Measurements from ENCODE around the gene ZRANB3. TPM values are rescaled to one million over a fixed set of nuclear protein-coding genes. Genes with fewer than 3 reads are reported as not detected.

Gene ZRANB3
- total and polyA plus RNA-seq, 2 experiments from 2014 or later = 10.5 to 16.8 TPM

DNA sequence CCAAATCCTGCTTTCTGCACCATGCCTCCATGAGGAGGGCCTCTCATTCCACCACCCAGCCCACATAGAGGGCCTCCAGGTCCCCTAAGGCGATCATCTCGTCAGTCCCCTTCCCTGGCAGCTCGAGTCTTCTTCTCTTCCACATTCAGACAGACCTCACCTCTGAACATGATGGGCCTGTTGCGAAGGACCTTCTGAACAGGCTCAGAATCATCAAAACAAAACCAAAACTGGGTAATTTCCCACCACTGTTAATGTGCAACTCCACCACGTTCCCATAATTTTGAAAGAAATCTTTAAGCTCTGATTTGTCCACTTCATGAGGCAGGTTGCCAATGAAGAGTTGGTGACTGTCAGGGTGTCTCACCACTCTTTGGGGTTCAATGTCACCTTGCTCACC lies 20.4 kb downstream of the ZRANB3 start:
- no peak for ATAC-seq
- Histone ChIP-seq H3K27me3 (ENCODE audit: insufficient read depth) (no peaks in the 10 kb centered on the region), H4K20me1 (replicated peaks; ENCODE audit: insufficient read depth) (no peaks in the 10 kb centered on the region), H3K9me2 (ENCODE audit: insufficient read depth) (no peaks in the 10 kb centered on the region), H3K4me3 (no peak overlapping the region), H3K27ac (ENCODE audit: low read depth) (no peak overlapping the region), H3K4me2 (no peak overlapping the region), H3K36me3 (ENCODE audit: insufficient read depth) (peaks cover 10% of the 10 kb centered on the region), H3F3A (replicated peaks; ENCODE audit: low read depth) (no peaks in the 10 kb centered on the region), H2AFZ (no peak overlapping the region), H3K79me2 (replicated peaks; ENCODE audit: insufficient read depth) (peaks cover 8% of the 10 kb centered on the region; the same call in 1 of the 2 replicates), H3K4me1 (ENCODE audit: insufficient read depth) (no peaks in the 10 kb centered on the region)
- Mint-ChIP-seq H3K4me3 (no peak overlapping the region), H3K4me1 (no peaks in the 10 kb centered on the region), H3K36me3 (ENCODE audit: low read depth) (peaks cover 32% of the 10 kb centered on the region), H3K27ac (no peak overlapping the region), H3K27me3 (ENCODE audit: insufficient read depth, low read depth, poor library complexity) (no peaks in the 10 kb centered on the region), H3K9me3 (peaks cover 17% of the 10 kb centered on the region; the same call in 2 of the 3 replicates)
- TF ChIP-seq, protein P1, sequence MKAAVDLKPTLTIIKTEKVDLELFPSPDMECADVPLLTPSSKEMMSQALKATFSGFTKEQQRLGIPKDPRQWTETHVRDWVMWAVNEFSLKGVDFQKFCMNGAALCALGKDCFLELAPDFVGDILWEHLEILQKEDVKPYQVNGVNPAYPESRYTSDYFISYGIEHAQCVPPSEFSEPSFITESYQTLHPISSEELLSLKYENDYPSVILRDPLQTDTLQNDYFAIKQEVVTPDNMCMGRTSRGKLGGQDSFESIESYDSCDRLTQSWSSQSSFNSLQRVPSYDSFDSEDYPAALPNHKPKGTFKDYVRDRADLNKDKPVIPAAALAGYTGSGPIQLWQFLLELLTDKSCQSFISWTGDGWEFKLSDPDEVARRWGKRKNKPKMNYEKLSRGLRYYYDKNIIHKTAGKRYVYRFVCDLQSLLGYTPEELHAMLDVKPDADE (IDR thresholded peaks at IDR 0.05) = no peak
- TF ChIP-seq, protein P2, sequence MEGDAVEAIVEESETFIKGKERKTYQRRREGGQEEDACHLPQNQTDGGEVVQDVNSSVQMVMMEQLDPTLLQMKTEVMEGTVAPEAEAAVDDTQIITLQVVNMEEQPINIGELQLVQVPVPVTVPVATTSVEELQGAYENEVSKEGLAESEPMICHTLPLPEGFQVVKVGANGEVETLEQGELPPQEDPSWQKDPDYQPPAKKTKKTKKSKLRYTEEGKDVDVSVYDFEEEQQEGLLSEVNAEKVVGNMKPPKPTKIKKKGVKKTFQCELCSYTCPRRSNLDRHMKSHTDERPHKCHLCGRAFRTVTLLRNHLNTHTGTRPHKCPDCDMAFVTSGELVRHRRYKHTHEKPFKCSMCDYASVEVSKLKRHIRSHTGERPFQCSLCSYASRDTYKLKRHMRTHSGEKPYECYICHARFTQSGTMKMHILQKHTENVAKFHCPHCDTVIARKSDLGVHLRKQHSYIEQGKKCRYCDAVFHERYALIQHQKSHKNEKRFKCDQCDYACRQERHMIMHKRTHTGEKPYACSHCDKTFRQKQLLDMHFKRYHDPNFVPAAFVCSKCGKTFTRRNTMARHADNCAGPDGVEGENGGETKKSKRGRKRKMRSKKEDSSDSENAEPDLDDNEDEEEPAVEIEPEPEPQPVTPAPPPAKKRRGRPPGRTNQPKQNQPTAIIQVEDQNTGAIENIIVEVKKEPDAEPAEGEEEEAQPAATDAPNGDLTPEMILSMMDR (conservative IDR thresholded peaks at IDR 0.05; ENCODE audit: low read depth in 2 of 2) = no peak
- TF ChIP-seq STAT1 (IDR thresholded peaks at IDR 0.05; ENCODE audit: unreplicated experiment) (no peak), ZNF331 (CRISPR knock-in tag; IDR thresholded peaks at IDR 0.05; ENCODE audit: low read depth) (no peak)
- no peak for DNase-seq (ENCODE audit: low spot score)

DNA sequence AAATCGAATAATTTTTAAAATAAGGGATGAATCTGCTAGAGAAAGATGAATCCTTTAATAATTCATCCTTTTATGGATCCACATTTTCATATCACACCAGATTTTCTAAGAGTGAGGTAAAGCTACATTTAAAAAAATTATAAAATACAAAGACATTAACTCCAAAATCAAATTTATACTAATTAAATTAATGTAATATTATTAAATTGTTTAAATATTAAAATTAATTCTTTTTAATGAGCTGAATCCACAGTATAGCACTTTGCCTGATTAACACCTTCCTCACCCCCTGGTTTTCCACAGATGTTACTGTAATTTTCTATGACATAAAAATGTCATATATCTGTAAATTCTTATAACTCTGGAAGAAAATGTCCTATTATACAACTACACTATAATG lies 26.2 kb downstream of the ZRANB3 start:
- no peak overlapping the region for H3K27ac Mint-ChIP-seq
- no peaks in the 10 kb centered on the region for H3K4me1 ChIP-seq (ENCODE audit: insufficient read depth)
- peaks cover under 1% of the 10 kb centered on the region; the same call in 1 of the 2 replicates for H3K36me3 ChIP-seq (ENCODE audit: insufficient read depth)
- H3K4me1 Mint-ChIP-seq = no peaks in the 10 kb centered on the region
- H3K4me2 ChIP-seq = no peak overlapping the region
- H4K20me1 ChIP-seq (replicated peaks; ENCODE audit: insufficient read depth) = no peaks in the 10 kb centered on the region
- no peak overlapping the region for H3K27ac ChIP-seq (ENCODE audit: low read depth)
- H3K79me2 ChIP-seq (replicated peaks; ENCODE audit: insufficient read depth) = no peaks in the 10 kb centered on the region; the same call in 1 of the 2 replicates
- peaks cover 2% of the 10 kb centered on the region for H3K27me3 Mint-ChIP-seq (ENCODE audit: insufficient read depth, low read depth, poor library complexity)
- no peak overlapping the region for H2AFZ ChIP-seq
- H3K4me3 ChIP-seq = no peak overlapping the region
- H3K36me3 Mint-ChIP-seq (ENCODE audit: low read depth) = peaks cover 40% of the 10 kb centered on the region
- H3K27me3 ChIP-seq (ENCODE audit: insufficient read depth) = no peaks in the 10 kb centered on the region
- H3K4me3 Mint-ChIP-seq = no peak overlapping the region
- no peaks in the 10 kb centered on the region for H3K9me2 ChIP-seq (ENCODE audit: insufficient read depth)
- peaks cover 7% of the 10 kb centered on the region for H3K9me3 Mint-ChIP-seq
- H3F3A ChIP-seq (replicated peaks; ENCODE audit: low read depth) = no peaks in the 10 kb centered on the region
- ATAC-seq = no peak
- DNase-seq (ENCODE audit: low spot score) = no peak
- TF ChIP-seq, protein P2 (conservative IDR thresholded peaks at IDR 0.05; ENCODE audit: low read depth in 2 of 2) = no peak
- TF ChIP-seq, protein P1 (IDR thresholded peaks at IDR 0.05) = no peak
- no peak for TF ChIP-seq NANOG (IDR thresholded peaks at IDR 0.05; ENCODE audit: borderline replicate concordance)
- no peak for TF ChIP-seq ZNF114 (CRISPR knock-in tag; IDR thresholded peaks at IDR 0.05)
- TF ChIP-seq ZNF331 (CRISPR knock-in tag; IDR thresholded peaks at IDR 0.05; ENCODE audit: low read depth) = no peak
- no peak for TF ChIP-seq EZH2 (IDR thresholded peaks at IDR 0.05; ENCODE audit: low read depth, unreplicated experiment)
- TF ChIP-seq POLR2AphosphoS5 (IDR thresholded peaks at IDR 0.05; ENCODE audit: low read depth) = no peak
- TF ChIP-seq, protein P3, sequence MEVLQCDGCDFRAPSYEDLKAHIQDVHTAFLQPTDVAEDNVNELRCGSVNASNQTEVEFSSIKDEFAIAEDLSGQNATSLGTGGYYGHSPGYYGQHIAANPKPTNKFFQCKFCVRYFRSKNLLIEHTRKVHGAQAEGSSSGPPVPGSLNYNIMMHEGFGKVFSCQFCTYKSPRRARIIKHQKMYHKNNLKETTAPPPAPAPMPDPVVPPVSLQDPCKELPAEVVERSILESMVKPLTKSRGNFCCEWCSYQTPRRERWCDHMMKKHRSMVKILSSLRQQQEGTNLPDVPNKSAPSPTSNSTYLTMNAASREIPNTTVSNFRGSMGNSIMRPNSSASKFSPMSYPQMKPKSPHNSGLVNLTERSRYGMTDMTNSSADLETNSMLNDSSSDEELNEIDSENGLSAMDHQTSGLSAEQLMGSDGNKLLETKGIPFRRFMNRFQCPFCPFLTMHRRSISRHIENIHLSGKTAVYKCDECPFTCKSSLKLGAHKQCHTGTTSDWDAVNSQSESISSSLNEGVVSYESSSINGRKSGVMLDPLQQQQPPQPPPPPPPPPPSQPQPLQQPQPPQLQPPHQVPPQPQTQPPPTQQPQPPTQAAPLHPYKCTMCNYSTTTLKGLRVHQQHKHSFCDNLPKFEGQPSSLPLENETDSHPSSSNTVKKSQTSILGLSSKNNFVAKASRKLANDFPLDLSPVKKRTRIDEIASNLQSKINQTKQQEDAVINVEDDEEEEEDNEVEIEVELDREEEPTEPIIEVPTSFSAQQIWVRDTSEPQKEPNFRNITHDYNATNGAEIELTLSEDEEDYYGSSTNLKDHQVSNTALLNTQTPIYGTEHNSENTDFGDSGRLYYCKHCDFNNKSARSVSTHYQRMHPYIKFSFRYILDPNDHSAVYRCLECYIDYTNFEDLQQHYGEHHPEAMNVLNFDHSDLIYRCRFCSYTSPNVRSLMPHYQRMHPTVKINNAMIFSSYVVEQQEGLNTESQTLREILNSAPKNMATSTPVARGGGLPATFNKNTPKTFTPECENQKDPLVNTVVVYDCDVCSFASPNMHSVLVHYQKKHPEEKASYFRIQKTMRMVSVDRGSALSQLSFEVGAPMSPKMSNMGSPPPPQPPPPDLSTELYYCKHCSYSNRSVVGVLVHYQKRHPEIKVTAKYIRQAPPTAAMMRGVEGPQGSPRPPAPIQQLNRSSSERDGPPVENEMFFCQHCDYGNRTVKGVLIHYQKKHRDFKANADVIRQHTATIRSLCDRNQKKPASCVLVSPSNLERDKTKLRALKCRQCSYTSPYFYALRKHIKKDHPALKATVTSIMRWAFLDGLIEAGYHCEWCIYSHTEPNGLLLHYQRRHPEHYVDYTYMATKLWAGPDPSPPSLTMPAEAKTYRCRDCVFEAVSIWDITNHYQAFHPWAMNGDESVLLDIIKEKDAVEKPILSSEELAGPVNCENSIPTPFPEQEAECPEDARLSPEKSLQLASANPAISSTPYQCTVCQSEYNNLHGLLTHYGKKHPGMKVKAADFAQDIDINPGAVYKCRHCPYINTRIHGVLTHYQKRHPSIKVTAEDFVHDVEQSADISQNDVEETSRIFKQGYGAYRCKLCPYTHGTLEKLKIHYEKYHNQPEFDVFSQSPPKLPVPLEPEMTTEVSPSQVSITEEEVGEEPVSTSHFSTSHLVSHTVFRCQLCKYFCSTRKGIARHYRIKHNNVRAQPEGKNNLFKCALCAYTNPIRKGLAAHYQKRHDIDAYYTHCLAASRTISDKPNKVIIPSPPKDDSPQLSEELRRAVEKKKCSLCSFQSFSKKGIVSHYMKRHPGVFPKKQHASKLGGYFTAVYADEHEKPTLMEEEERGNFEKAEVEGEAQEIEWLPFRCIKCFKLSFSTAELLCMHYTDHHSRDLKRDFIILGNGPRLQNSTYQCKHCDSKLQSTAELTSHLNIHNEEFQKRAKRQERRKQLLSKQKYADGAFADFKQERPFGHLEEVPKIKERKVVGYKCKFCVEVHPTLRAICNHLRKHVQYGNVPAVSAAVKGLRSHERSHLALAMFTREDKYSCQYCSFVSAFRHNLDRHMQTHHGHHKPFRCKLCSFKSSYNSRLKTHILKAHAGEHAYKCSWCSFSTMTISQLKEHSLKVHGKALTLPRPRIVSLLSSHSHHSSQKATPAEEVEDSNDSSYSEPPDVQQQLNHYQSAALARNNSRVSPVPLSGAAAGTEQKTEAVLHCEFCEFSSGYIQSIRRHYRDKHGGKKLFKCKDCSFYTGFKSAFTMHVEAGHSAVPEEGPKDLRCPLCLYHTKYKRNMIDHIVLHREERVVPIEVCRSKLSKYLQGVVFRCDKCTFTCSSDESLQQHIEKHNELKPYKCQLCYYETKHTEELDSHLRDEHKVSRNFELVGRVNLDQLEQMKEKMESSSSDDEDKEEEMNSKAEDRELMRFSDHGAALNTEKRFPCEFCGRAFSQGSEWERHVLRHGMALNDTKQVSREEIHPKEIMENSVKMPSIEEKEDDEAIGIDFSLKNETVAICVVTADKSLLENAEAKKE (CRISPR knock-in tag; IDR thresholded peaks at IDR 0.05) = no peak

All from GM23338 (cell line).